A549 (cell line): ENCODE data around the gene SYNPO2L.

Experiments used
- CHD2 ChIP-seq: fragments of 150-350 bp; IDR thresholded peaks from 2 replicates; pipeline ENCODE4 v1.6.1; 2014; ENCODE audit warnings: low read length; ENCODE audit not compliant: partially characterized antibody
- CTCF ChIP-seq: fragments of >200 bp; sonication (Bioruptor Twin); formaldehyde crosslinking; IDR thresholded peaks from 3 replicates; pipeline ENCODE4 v1.5.1; 2016
- HDAC2 ChIP-seq: fragments of 200-600 bp; sonication (generic); IDR thresholded peaks from 2 replicates; pipeline ENCODE4 v1.6.1; 2016
- KDM1A ChIP-seq: fragments of 200-600 bp; sonication (generic); IDR thresholded peaks from 2 replicates; pipeline ENCODE4 v1.6.1; 2016; ENCODE audit warnings: low read depth, mild to moderate bottlenecking
- MAZ ChIP-seq: fragments of 150-350 bp; IDR thresholded peaks from 2 replicates; pipeline ENCODE4 v1.6.1; 2014; ENCODE audit warnings: antibody characterized with exemption, low read depth, low read length, borderline replicate concordance
- POLR2A ChIP-seq: IDR thresholded peaks from 2 replicates; pipeline ENCODE4 v1.6.1; 2012; ENCODE audit warnings: mild to moderate bottlenecking, low read length
- REST ChIP-seq: fragments of 200-600 bp; sonication (generic); IDR thresholded peaks from 2 replicates; pipeline ENCODE4 v1.6.1; 2016; ENCODE audit warnings: antibody characterized with exemption, mild to moderate bottlenecking, moderate library complexity
- SMC3 ChIP-seq: fragments of >200 bp; sonication (Bioruptor Twin); formaldehyde crosslinking; IDR thresholded peaks from 3 replicates; pipeline ENCODE4 v1.6.1; 2018; ENCODE audit warnings: inconsistent platforms
- ZNF302 ChIP-seq: fragments of 250-450 bp; sonication (Bioruptor Pico); IDR thresholded peaks from 2 replicates; pipeline ENCODE4 v1.9.0; 2021; ENCODE audit warnings: inconsistent platforms, mild to moderate bottlenecking, moderate library complexity

- TF ChIP-seq CTCF = no peak
- TF ChIP-seq CHD2 = no peak
- TF ChIP-seq HDAC2 = no peak
- TF ChIP-seq POLR2A = no peak
- no peak for TF ChIP-seq SMC3
- no peak for TF ChIP-seq ZNF302
- no peak for TF ChIP-seq REST
- no peak for TF ChIP-seq MAZ
- TF ChIP-seq KDM1A = no peak
These were observed 27.4 kb downstream of the SYNPO2L start for GRCh38 chr10:73628405-73628804.
